Measurements from ENCODE around the gene ZNF791. TPM values are rescaled to one million over a fixed set of nuclear protein-coding genes. Genes with fewer than 3 reads are reported as not detected.
A peak's percentile ranks its signal among the peaks of the same experiment; 100 is the strongest.
"Not testable (repeated sequence)": the region's sequence is repeated elsewhere in the genome, so short reads cannot be mapped to it uniquely, and the experiment has no call there.

The ZNF791 gene
- total RNA-seq, 1 donor from 2014 or later = 15.5 TPM

GRCh38 chr19:12642506-12642905 lies 31.8 kb downstream of the ZNF791 start:
- no peaks in the 10 kb centered on the region for H3K27me3 Mint-ChIP-seq (ENCODE audit: low read depth)
- H3K9me3 Mint-ChIP-seq (ENCODE audit: low read depth) = no peaks in the 10 kb centered on the region
- no peak for TF ChIP-seq CTCF (IDR thresholded peaks at IDR 0.05)
- no peak overlapping the region for H3K4me3 Mint-ChIP-seq (ENCODE audit: unreplicated experiment)
- H3K4me1 Mint-ChIP-seq (ENCODE audit: low read depth) = peaks cover 7% of the 10 kb centered on the region
- peaks cover 2% of the 10 kb centered on the region for H3K36me3 Mint-ChIP-seq (ENCODE audit: low read depth)
- H3K27ac Mint-ChIP-seq (ENCODE audit: unreplicated experiment) = no peak overlapping the region
- peak; percentile 84 for DNase-seq (ENCODE audit: low spot score)

GRCh38 chr19:12643716-12644115 lies 33.0 kb downstream of the ZNF791 start:
- not testable (repeated sequence) for H3K27me3 Mint-ChIP-seq (ENCODE audit: low read depth); H3K36me3 Mint-ChIP-seq (ENCODE audit: low read depth); H3K27ac Mint-ChIP-seq (ENCODE audit: unreplicated experiment); H3K9me3 Mint-ChIP-seq (ENCODE audit: low read depth); H3K4me3 Mint-ChIP-seq (ENCODE audit: unreplicated experiment)
- H3K4me1 Mint-ChIP-seq (ENCODE audit: low read depth) = peaks cover 11% of the 10 kb centered on the region
- DNase-seq (ENCODE audit: low spot score) = peak; percentile 41

- TF ChIP-seq CTCF (IDR thresholded peaks at IDR 0.05) = no peak
- no peak overlapping the region for H3K4me3 Mint-ChIP-seq (ENCODE audit: unreplicated experiment)
- peak; percentile 51 for DNase-seq (ENCODE audit: low spot score)
- no peak overlapping the region for H3K27ac Mint-ChIP-seq (ENCODE audit: unreplicated experiment)
- peaks cover 6% of the 10 kb centered on the region for H3K36me3 Mint-ChIP-seq (ENCODE audit: low read depth)
- peaks cover 4% of the 10 kb centered on the region for H3K4me1 Mint-ChIP-seq (ENCODE audit: low read depth)
- no peaks in the 10 kb centered on the region for H3K9me3 Mint-ChIP-seq (ENCODE audit: low read depth)
- no peaks in the 10 kb centered on the region for H3K27me3 Mint-ChIP-seq (ENCODE audit: low read depth)
Observed at GRCh38 chr19:12646551-12646950, 35.8 kb downstream of the ZNF791 start.

- H3K4me1 Mint-ChIP-seq (ENCODE audit: low read depth) = peaks cover 4% of the 10 kb centered on the region
- H3K36me3 Mint-ChIP-seq (ENCODE audit: low read depth) = peaks cover 6% of the 10 kb centered on the region
- TF ChIP-seq CTCF (IDR thresholded peaks at IDR 0.05) = no peak
- no peak overlapping the region for H3K27ac Mint-ChIP-seq (ENCODE audit: unreplicated experiment)
- DNase-seq (ENCODE audit: low spot score) = no peak
- H3K9me3 Mint-ChIP-seq (ENCODE audit: low read depth) = no peaks in the 10 kb centered on the region
- H3K4me3 Mint-ChIP-seq (ENCODE audit: unreplicated experiment) = no peak overlapping the region
- no peaks in the 10 kb centered on the region for H3K27me3 Mint-ChIP-seq (ENCODE audit: low read depth)
Observed at GRCh38 chr19:12647047-12647446, 36.3 kb downstream of the ZNF791 start.

GRCh38 chr19:12647490-12648071 lies 36.9 kb downstream of the ZNF791 start:
- Mint-ChIP-seq H3K9me3 (ENCODE audit: low read depth) (no peaks in the 10 kb centered on the region), H3K27ac (ENCODE audit: unreplicated experiment) (no peak overlapping the region)
- no peak for TF ChIP-seq CTCF (IDR thresholded peaks at IDR 0.05)

GRCh38 chr19:12648088-12648487 lies 37.4 kb downstream of the ZNF791 start:
- TF ChIP-seq CTCF (IDR thresholded peaks at IDR 0.05) = peak; percentile 31
- H3K27me3 Mint-ChIP-seq (ENCODE audit: low read depth) = no peaks in the 10 kb centered on the region
- peaks cover 4% of the 10 kb centered on the region for H3K4me1 Mint-ChIP-seq (ENCODE audit: low read depth)
- H3K27ac Mint-ChIP-seq (ENCODE audit: unreplicated experiment) = no peak overlapping the region
- H3K9me3 Mint-ChIP-seq (ENCODE audit: low read depth) = no peaks in the 10 kb centered on the region
- peaks cover 8% of the 10 kb centered on the region for H3K36me3 Mint-ChIP-seq (ENCODE audit: low read depth)
- DNase-seq (ENCODE audit: low spot score) = no peak
- peak overlapping the region; percentile 41 for H3K4me3 Mint-ChIP-seq (ENCODE audit: unreplicated experiment)

More at GRCh38 chr19:12647490-12648071, 36.9 kb downstream of the ZNF791 start:
- peaks cover 8% of the 10 kb centered on the region for H3K36me3 Mint-ChIP-seq (ENCODE audit: low read depth)
- no peaks in the 10 kb centered on the region for H3K27me3 Mint-ChIP-seq (ENCODE audit: low read depth)
- DNase-seq (ENCODE audit: low spot score) = no peak
- H3K4me1 Mint-ChIP-seq (ENCODE audit: low read depth) = peaks cover 4% of the 10 kb centered on the region
- H3K4me3 Mint-ChIP-seq (ENCODE audit: unreplicated experiment) = no peak overlapping the region

Measured in chondrocyte (in vitro differentiated cells).